NOMO-1 treated with DMSO at 0.1 percent for 48 hours (cell line): Measurements from ENCODE around the gene PYDC2.
"Not testable (repeated sequence)": the region's sequence is repeated elsewhere in the genome, so short reads cannot be mapped to it uniquely, and the experiment has no call there.

ENCODE experiments used
- DNase-seq: peaks from one replicate; lab custom pipeline; 2025; ENCODE audit not compliant: unreplicated experiment; lab: John Stamatoyannopoulos, UW

The PYDC2 gene

GRCh38 chr3:191460360-191460759 lies 603 bp upstream of the PYDC2 start:
- peak; percentile 68 for DNase-seq

DNA sequence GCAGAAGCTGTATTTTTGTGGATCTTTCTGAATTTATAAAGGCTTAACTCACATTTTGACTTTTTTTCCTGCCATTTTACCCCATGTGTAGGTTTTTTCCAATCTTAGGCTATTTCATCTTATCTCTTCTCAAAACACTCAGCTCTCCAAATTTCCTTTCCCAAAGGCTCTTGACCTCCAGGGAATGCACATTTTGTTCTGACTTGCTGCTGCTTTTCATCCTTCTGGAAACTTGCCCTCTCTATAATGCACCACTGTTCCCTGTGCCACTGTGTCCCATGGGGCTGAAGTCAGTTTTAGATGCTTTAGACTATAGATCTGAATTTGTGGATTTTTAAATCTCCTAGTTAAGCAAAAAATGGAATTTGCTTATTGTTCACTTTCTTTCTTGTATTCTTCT lies 9.1 kb downstream of the PYDC2 start:
- DNase-seq: no peak

DNA sequence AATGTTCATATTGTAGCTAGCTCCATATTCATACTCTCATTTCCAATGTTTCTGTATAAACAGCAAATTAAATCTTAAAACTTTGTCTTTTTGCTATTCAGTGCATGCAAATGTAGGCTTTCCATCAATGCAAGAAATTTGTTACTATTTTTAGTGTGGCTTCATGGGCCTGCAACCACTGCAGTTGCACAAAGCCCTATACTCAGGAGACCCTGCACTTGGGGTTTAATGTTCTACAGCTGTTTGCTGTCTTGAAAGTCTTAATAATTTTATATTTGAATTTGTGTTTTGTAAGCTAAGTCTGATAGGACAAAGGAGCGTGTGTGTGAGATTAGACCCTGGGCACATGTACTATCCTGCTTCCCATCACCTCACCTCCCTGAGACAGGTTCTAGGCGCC lies 9.6 kb downstream of the PYDC2 start:
- no peak for DNase-seq

- peak; percentile 47 for DNase-seq
These were observed 12.8 kb downstream of the PYDC2 start for GRCh38 chr3:191473661-191474198.

- DNase-seq: no peak
These were observed 15.3 kb downstream of the PYDC2 start for GRCh38 chr3:191476066-191476772.

GRCh38 chr3:191483994-191484393 lies 23.0 kb downstream of the PYDC2 start:
- DNase-seq: not testable (repeated sequence)

- no peak for DNase-seq
These were observed 23.5 kb downstream of the PYDC2 start for GRCh38 chr3:191484461-191484860.

GRCh38 chr3:191492601-191493000 lies 31.6 kb downstream of the PYDC2 start:
- no peak for DNase-seq

- no peak for DNase-seq
These were observed 32.4 kb downstream of the PYDC2 start for GRCh38 chr3:191493336-191493735.

DNA sequence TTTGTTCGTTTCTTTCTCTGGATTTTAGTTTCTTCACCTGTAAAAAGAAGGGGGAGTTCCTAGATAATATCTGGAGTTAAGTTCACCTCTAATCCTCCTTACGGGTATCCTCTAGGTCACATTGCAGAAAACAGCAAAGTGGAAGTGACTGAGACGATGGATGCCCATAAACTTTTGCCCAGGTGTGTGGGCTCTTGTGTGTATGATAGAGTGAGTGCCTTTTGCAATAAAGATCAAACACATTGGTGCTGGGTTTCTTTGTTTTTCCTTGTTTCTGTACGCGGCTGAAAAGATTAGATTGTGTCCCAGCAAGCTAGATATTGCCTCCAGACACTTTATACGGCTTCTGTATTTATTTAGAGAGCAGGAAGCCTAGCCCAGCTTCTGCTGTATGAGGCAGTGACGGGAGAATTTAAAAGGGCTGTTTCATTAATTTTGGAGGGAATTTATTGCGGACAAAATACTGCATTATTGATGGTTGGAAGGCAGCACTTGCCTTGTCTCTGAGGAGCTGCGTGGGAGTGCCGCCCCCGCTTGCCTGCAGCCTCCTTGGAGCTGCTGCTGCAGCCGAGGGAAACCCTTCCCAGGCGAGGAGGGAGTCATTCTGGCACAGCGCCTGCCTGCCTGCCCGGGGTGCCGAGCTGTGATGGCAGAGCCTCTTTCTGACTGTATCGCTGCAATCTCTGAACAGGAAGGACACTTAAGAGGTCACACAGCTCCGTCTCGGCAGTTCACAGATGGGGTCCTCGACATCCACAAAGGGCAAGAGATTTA lies 38.5 kb downstream of the PYDC2 start:
- no peak for DNase-seq

GRCh38 chr3:191500892-191501291 lies 39.9 kb downstream of the PYDC2 start:
- DNase-seq: no peak

- DNase-seq: no peak
These were observed 41.6 kb downstream of the PYDC2 start for GRCh38 chr3:191502583-191502982.

- no peak for DNase-seq
These were observed 48.1 kb downstream of the PYDC2 start for GRCh38 chr3:191509078-191509477.
